ENCODE results near the gene CD9.
A peak's percentile ranks its signal among the peaks of the same experiment; 100 is the strongest.

CD9 gene

GRCh38 chr12:6222078-6222654, 22.0 kb downstream of the CD9 start:
- DNase-seq: no peak

- DNase-seq: no peak
Measured at GRCh38 chr12:6223545-6223944, 23.3 kb downstream of the CD9 start.

DNA sequence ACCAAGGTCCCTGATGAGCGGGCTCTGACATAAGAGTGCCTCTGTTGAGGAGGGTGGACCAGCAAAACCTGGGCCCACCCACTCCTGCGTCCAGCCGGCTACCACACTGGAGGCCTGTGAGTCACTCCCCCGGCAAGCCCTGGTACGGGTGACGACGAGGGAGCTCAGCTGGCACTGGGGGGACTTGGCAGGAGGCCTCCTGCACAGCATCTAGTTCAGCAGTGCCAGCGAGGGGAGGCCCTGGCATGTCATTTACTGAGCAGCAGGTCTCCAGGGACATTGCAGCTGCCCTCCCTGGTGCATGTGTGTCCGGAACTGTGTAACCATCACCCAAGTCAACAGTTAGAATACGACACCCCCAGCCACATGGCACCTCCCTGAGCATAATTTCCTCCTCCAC, 24.4 kb downstream of the CD9 start:
- DNase-seq: no peak

DNA sequence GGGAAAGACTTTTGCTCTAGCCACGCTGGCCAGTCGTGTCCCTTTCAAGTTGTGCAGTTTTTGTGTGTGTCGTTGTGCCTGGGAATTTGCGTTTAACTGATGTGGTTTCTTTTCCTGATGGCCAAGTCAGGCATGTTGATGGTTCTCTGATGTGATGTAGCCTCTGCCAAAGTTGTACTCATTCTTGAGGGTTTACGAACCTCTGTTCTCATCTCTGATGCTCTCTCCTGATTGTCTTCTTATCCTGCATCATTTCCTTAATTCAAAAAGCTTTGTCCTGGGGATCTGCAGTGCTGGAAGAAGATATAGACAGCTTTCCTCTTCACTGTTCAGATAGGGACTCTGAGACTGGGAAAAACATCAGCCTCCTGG, 25.4 kb downstream of the CD9 start:
- DNase-seq: no peak

- DNase-seq: no peak
Measured at GRCh38 chr12:6226002-6226678, 25.9 kb downstream of the CD9 start.

GRCh38 chr12:6226679-6227051, 26.5 kb downstream of the CD9 start:
- DNase-seq: no peak

GRCh38 chr12:6228535-6229223, 28.5 kb downstream of the CD9 start:
- DNase-seq: no peak

GRCh38 chr12:6229224-6230218, 29.3 kb downstream of the CD9 start:
- no peak for DNase-seq

DNA sequence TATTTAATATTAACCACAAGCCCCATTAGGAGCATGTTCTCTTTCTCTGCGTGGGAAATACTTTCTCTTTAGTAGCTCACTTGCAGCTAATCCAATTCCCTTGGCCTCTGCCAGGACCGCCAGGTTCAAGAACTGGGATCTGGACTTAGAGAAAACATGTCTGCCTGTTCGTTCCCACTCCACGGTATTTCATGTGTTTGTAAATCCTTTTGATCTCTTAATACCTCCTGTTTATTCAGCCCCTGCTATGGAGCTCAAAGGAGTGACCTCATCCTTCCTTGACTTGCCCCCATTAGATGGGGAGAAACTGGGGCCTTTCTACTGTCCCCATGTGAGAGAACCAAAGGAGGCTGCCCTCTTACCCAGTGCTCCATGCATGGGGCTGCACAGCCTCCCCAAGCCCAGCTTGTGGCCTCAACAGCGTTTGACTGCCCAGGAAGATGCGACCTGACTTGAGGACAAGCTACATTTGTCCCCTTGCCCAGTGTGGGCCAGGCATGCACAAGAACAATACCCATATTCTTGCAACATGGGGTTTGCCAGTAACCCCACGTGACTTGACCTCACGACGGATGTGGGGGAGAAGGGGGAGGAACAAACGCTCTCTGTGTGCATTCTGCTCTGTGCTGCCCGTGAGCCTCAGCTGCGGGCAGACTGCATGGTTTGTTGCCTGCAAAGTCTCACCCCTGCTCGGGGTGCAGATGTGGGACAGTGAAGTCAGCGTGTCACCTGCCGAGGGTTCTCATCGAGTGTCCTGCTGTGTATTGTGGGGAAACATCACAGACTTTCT, 30.3 kb downstream of the CD9 start:
- DNase-seq: peak; percentile 32 to 94 (median 57)

- peak in 1 of 5 experiments; percentile 46 for DNase-seq
Measured at GRCh38 chr12:6231359-6232268, 31.4 kb downstream of the CD9 start.

DNA sequence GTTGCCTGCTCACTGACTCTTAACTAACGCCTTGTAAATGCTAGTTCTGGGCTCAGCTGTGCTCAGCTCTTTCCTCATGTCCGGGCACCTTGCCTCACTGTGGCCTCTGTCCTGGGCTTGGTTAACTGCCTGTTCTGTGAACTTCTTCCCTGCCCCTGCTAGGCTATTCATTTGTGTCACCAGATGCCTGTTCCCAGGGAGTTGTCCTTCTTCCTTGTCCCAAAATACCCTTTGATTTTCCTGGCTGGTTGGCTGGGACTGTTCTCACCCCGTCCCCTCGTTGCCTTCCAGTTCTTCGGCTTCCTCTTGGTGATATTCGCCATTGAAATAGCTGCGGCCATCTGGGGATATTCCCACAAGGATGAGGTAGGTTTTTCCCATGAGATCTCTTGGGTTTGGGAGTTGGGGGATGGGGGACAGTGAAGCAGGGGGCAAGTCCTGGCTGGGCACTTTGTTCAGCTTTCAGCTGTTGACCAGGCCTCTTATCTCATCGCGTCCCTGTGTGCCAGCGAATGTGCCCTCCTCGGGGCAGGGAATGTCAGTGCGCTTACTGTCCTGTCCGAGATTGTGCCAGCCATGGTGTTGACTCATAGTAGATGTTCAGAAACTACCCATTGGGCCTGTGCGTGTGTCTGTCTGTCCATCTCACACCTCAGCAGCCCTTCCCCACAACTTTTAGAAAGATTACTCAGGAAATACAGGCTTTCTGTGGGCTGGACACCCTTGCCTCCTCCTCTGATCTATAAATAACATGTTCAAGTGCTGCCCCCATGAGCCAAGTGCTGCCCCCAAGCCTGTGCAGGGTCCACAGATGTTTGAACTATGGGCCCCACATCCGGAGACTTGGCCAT, 33.1 kb downstream of the CD9 start:
- DNase-seq: no peak

DNA sequence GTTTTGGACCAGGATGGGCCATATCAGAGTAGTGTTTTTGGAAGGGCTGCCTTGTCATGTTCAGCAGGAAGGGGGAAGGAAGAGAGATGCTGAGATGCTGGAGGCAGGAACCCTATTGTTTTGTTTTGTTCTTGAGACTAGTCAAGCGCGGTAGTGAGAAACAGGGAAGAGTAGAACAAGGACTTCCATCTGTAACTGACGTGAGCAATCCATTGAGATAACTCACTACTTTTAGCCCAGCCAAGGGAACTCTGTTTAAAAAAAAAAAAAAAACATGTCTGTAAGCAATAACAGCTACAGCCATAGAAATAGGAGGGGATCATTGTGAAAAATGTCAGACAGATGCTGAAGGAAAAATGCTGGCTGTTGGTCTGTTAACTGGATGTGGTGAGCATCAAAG, 34.0 kb downstream of the CD9 start:
- no peak for DNase-seq

- DNase-seq: no peak
Measured at GRCh38 chr12:6234906-6235305, 34.7 kb downstream of the CD9 start.

DNA sequence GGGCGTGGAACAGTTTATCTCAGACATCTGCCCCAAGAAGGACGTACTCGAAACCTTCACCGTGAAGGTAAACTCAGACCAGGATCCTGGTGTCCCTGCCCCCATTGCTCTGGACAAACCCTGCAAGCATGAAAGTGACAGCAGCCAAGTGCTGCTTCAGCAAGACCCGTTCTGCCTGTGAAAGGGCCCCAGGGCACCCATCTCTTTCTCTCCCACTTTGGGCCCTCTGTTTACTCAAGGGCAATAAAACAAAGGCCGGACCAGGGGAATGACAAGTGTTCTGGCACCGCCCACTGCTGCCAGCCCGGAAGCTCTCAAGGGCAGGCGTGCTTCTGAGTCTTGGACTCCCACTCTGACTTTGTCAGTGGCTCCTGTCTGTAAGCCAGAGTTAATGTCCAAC, 35.3 kb downstream of the CD9 start:
- DNase-seq: no peak

GRCh38 chr12:6235906-6236640, 35.9 kb downstream of the CD9 start:
- no peak for DNase-seq

DNA sequence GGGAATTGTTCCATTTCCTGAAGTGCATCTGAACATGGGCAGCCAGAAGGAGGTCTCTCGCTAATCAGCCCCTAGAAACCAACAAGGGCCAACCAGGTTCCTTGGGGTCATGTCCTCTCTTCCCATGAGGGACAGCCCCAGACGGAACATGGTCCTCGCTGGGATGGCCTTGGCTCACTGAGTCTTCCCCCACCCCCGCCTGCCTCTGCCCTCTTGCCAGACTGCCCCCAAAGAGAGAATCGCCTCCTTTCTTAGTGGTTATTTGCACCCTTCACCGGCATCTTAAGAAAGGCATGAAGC, 36.4 kb downstream of the CD9 start:
- no peak for DNase-seq

DNA sequence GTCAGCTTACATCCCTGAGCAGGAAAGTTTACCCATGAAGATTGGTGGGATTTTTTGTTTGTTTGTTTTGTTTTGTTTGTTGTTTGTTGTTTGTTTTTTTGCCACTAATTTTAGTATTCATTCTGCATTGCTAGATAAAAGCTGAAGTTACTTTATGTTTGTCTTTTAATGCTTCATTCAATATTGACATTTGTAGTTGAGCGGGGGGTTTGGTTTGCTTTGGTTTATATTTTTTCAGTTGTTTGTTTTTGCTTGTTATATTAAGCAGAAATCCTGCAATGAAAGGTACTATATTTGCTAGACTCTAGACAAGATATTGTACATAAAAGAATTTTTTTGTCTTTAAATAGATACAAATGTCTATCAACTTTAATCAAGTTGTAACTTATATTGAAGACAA, 37.6 kb downstream of the CD9 start:
- DNase-seq: no peak

GRCh38 chr12:6238875-6239274, 38.7 kb downstream of the CD9 start:
- DNase-seq: no peak

DNA sequence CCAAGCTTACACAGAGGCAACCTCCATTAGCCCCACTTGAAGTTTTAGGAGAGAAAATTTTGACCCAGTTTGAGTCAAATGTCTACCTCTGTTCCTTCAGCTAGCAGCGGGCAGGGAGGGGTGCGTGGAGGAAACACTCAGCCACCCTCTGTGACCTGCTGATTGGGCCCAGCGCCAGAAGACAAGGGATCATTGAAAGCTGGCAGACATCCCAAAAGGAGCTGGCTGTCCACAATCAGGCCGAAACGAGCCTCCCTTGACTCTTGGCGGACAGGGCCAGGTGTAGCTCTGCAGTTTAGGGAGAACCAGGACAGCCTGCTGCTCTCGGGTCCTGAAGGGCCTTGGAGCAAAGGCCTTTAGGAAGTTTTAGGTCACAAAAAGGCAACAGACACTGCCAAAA, 41.3 kb downstream of the CD9 start:
- DNase-seq: no peak

- no peak for DNase-seq
Measured at GRCh38 chr12:6249580-6249979, 49.4 kb downstream of the CD9 start.

Measured in T-helper 2 cell (primary cell).